ENCODE results near the gene C4A.
"Not testable (repeated sequence)": the region's sequence is repeated elsewhere in the genome, so short reads cannot be mapped to it uniquely, and the experiment has no call there.

Gene C4A

DNA sequence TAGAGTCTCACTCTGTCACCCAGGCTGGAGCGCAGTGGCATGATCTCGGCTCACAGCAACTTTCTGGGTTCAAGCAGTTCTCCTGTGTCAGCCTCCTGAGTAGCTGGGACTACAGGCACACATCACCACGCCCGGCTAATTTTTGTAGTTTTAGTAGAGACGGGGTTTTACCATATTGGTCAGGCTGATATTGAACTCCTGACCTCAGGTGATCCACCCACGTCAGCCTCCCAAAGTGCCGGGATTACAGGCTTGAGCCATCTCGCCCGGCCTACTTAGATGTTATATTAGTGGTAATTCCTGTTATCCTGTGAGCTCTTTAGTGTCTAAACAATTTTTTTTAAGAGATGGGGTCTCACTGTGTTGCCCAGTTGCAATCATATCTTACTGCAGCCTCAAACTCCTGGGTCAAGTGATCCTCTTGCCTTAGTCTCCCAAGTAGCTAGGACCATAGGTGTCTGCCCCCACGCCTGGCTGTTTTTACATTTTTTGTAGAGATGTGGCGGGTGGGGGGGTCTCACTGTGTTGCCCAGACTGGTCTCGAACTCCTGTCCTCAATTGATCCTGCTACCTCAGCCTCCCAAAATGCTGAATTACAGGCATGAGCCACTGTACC lies 3.9 kb upstream of the C4A start:
- H4K20me1 ChIP-seq (ENCODE audit: low read depth, low read length): no peaks in the 10 kb centered on the region
- no peaks in the 10 kb centered on the region for H3K27me3 ChIP-seq (ENCODE audit: low read length)
- no peak overlapping the region for H3K27ac ChIP-seq (ENCODE audit: low read depth, low read length)
- no peaks in the 10 kb centered on the region for H3K36me3 ChIP-seq (ENCODE audit: low read length)
- no peaks in the 10 kb centered on the region for H3K9me2 ChIP-seq (replicated peaks; ENCODE audit: insufficient read depth, low read length)
- H3K79me2 ChIP-seq (ENCODE audit: insufficient read depth, low read length): peaks cover 2% of the 10 kb centered on the region
- TF ChIP-seq, protein P1, sequence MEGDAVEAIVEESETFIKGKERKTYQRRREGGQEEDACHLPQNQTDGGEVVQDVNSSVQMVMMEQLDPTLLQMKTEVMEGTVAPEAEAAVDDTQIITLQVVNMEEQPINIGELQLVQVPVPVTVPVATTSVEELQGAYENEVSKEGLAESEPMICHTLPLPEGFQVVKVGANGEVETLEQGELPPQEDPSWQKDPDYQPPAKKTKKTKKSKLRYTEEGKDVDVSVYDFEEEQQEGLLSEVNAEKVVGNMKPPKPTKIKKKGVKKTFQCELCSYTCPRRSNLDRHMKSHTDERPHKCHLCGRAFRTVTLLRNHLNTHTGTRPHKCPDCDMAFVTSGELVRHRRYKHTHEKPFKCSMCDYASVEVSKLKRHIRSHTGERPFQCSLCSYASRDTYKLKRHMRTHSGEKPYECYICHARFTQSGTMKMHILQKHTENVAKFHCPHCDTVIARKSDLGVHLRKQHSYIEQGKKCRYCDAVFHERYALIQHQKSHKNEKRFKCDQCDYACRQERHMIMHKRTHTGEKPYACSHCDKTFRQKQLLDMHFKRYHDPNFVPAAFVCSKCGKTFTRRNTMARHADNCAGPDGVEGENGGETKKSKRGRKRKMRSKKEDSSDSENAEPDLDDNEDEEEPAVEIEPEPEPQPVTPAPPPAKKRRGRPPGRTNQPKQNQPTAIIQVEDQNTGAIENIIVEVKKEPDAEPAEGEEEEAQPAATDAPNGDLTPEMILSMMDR (IDR thresholded peaks at IDR 0.05; ENCODE audit: insufficient read depth, low read length, poor library complexity, severe bottlenecking): no peak
- TF ChIP-seq EZH2phosphoT487 (conservative IDR thresholded peaks at IDR 0.05; ENCODE audit: low read length): no peak
- H2AFZ ChIP-seq (ENCODE audit: low read depth, low read length, severe bottlenecking): no peak overlapping the region
- no peak overlapping the region for H3K4me3 ChIP-seq (ENCODE audit: insufficient read depth, low read length, poor library complexity, severe bottlenecking)
- peaks cover 16% of the 10 kb centered on the region; the same call in 1 of the 2 replicates for H3F3A ChIP-seq (ENCODE audit: insufficient read depth)
- no peak overlapping the region for H3K4me2 ChIP-seq (ENCODE audit: low read depth, low read length, poor library complexity, severe bottlenecking)
- no peak overlapping the region for H3K9ac ChIP-seq (ENCODE audit: low read length)
- no peaks in the 10 kb centered on the region for H3K9me3 ChIP-seq (ENCODE audit: insufficient read depth, low read length)

DNA sequence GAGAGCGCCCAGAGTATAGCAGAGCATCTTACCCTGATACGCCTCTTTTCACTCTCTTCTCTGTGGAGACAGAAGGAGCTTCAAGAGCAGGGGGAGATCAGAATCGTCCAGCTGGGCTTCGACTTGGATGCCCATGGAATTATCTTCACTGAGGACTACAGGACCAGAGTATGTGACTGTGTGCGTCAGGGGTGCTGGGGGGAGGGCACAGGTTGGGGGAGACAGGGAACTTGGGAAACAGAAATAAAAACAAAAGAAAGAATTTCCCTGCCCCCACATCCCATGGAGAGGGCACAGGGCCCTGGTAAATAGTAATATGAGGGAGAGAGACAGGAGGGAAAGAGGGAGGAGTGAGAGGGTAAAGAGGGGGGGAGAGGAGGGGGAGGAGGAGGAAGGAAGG lies 3.0 kb upstream of the C4A start:
- no peaks in the 10 kb centered on the region for H3K27me3 ChIP-seq (ENCODE audit: low read length)
- H4K20me1 ChIP-seq (ENCODE audit: low read depth, low read length): no peaks in the 10 kb centered on the region
- no peak overlapping the region for H3K9ac ChIP-seq (ENCODE audit: low read length)
- no peak for TF ChIP-seq EZH2phosphoT487 (conservative IDR thresholded peaks at IDR 0.05; ENCODE audit: low read length)
- TF ChIP-seq, protein P1 (IDR thresholded peaks at IDR 0.05; ENCODE audit: insufficient read depth, low read length, poor library complexity, severe bottlenecking): no peak
- no peak overlapping the region for H3K4me2 ChIP-seq (ENCODE audit: low read depth, low read length, poor library complexity, severe bottlenecking)
- no peaks in the 10 kb centered on the region for H3K79me2 ChIP-seq (ENCODE audit: insufficient read depth, low read length)
- no peaks in the 10 kb centered on the region for H3K36me3 ChIP-seq (ENCODE audit: low read length)
- no peak overlapping the region for H3K4me3 ChIP-seq (ENCODE audit: insufficient read depth, low read length, poor library complexity, severe bottlenecking)
- H3F3A ChIP-seq (ENCODE audit: insufficient read depth): peaks cover 8% of the 10 kb centered on the region; the same call in 1 of the 2 replicates
- no peaks in the 10 kb centered on the region for H3K9me3 ChIP-seq (ENCODE audit: insufficient read depth, low read length)
- no peak overlapping the region for H3K27ac ChIP-seq (ENCODE audit: low read depth, low read length)
- H2AFZ ChIP-seq (ENCODE audit: low read depth, low read length, severe bottlenecking): no peak overlapping the region
- H3K9me2 ChIP-seq (replicated peaks; ENCODE audit: insufficient read depth, low read length): no peaks in the 10 kb centered on the region

DNA sequence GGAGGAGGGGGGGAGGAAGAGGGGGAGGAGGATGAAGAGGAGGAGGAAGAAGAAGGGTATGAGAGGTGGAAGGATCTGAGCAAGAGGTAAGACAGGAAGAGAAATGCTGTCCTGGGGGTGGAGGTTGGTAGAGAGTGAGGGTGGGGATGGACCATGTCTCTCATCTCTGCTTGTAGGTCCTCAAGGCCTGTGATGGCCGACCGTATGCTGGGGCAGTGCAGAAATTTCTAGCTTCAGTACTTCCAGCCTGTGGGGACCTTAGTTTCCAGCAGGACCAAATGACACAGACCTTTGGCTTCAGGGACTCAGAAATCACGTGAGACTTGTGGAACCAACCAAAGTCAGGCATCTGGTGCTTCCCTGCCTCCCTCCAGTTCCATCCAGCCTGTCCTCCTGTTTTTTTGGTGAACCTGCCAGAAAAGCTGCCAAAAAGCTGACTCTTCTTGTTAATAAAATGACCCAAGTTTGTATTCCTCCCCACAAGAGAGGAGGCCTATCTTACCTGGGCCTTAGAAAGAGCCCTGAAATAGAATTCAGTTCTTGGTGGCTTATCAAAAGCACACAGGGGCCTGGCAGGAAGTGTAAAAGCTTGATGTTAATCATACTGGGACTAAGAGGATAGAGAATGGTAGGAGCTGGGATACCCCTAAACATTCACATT lies 2.5 kb upstream of the C4A start:
- no peak overlapping the region for H3K4me3 ChIP-seq (ENCODE audit: insufficient read depth, low read length, poor library complexity, severe bottlenecking)
- H3K36me3 ChIP-seq (ENCODE audit: low read length): no peaks in the 10 kb centered on the region
- H3K4me2 ChIP-seq (ENCODE audit: low read depth, low read length, poor library complexity, severe bottlenecking): no peak overlapping the region
- H4K20me1 ChIP-seq (ENCODE audit: low read depth, low read length): no peaks in the 10 kb centered on the region
- no peak for TF ChIP-seq EZH2phosphoT487 (conservative IDR thresholded peaks at IDR 0.05; ENCODE audit: low read length)
- TF ChIP-seq, protein P1 (IDR thresholded peaks at IDR 0.05; ENCODE audit: insufficient read depth, low read length, poor library complexity, severe bottlenecking): no peak
- H3K9ac ChIP-seq (ENCODE audit: low read length): no peak overlapping the region
- H3K9me3 ChIP-seq (ENCODE audit: insufficient read depth, low read length): no peaks in the 10 kb centered on the region
- no peaks in the 10 kb centered on the region for H3K27me3 ChIP-seq (ENCODE audit: low read length)
- peaks cover 5% of the 10 kb centered on the region; the same call in 1 of the 2 replicates for H3F3A ChIP-seq (ENCODE audit: insufficient read depth)
- no peaks in the 10 kb centered on the region for H3K9me2 ChIP-seq (replicated peaks; ENCODE audit: insufficient read depth, low read length)
- no peak overlapping the region for H3K27ac ChIP-seq (ENCODE audit: low read depth, low read length)
- H3K79me2 ChIP-seq (ENCODE audit: insufficient read depth, low read length): no peaks in the 10 kb centered on the region
- no peak overlapping the region for H2AFZ ChIP-seq (ENCODE audit: low read depth, low read length, severe bottlenecking)

DNA sequence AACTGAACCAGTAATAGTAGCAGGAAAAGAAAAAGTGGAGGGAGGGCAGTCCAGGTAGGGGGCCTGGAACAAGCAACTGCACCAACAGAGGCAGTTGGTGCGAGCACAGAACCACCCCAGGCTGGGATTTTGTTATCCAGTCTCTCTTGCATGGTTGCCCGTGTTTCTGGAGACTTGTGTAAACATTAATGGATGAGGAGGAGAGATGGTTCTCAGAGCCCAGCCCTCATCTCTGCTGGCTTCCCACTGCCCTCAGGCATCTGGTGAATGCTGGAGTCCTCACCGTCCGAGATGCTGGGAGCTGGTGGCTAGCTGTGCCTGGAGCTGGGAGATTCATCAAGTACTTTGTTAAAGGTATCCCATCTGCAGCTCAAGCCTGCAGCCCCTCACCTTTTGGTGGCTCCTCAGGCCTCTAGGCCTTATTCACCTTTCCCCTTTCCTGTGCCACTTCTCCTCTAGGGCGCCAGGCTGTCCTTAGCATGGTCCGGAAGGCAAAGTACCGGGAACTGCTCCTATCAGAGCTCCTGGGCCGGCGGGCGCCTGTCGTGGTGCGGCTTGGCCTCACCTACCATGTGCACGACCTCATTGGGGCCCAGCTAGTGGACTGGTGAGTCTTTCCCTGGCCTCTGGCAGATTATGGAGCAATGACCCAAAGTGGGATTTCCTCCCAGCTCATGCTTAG lies 1.5 kb upstream of the C4A start:
- H3K4me3 ChIP-seq (ENCODE audit: insufficient read depth, low read length, poor library complexity, severe bottlenecking); H3K9ac ChIP-seq (ENCODE audit: low read length); H3F3A ChIP-seq (ENCODE audit: insufficient read depth); H3K36me3 ChIP-seq (ENCODE audit: low read length); H3K4me2 ChIP-seq (ENCODE audit: low read depth, low read length, poor library complexity, severe bottlenecking); H3K79me2 ChIP-seq (ENCODE audit: insufficient read depth, low read length); H3K27ac ChIP-seq (ENCODE audit: low read depth, low read length); H3K27me3 ChIP-seq (ENCODE audit: low read length); H3K9me3 ChIP-seq (ENCODE audit: insufficient read depth, low read length); H3K9me2 ChIP-seq (replicated peaks; ENCODE audit: insufficient read depth, low read length); H2AFZ ChIP-seq (ENCODE audit: low read depth, low read length, severe bottlenecking); H4K20me1 ChIP-seq (ENCODE audit: low read depth, low read length): not testable (repeated sequence)

DNA sequence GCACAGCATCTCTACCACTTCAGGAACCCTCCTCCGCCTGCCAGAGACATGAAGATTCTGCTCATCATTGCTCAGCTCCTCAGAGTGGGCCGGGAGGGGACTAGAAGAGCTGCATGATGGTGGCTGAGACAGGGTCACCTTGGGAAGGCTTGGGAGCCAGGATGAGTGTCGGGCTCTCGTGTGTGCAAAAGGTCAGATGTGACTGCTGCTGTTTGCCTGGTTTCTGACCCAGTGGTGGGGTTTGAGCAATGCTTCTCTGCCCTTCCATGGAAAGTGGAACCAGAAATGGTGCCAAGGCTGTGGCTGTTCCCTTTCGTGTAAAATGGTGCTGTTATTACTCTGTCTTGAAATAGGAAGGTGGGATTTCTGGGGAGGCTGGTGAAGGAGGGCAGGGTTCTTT lies 859 bp upstream of the C4A start:
- H4K20me1 ChIP-seq (ENCODE audit: low read depth, low read length); H3K9ac ChIP-seq (ENCODE audit: low read length); H3K27ac ChIP-seq (ENCODE audit: low read depth, low read length); H3K9me3 ChIP-seq (ENCODE audit: insufficient read depth, low read length); H3K79me2 ChIP-seq (ENCODE audit: insufficient read depth, low read length); H3F3A ChIP-seq (ENCODE audit: insufficient read depth); H3K36me3 ChIP-seq (ENCODE audit: low read length); H3K4me2 ChIP-seq (ENCODE audit: low read depth, low read length, poor library complexity, severe bottlenecking); H3K9me2 ChIP-seq (replicated peaks; ENCODE audit: insufficient read depth, low read length); H3K27me3 ChIP-seq (ENCODE audit: low read length); H3K4me3 ChIP-seq (ENCODE audit: insufficient read depth, low read length, poor library complexity, severe bottlenecking); H2AFZ ChIP-seq (ENCODE audit: low read depth, low read length, severe bottlenecking): not testable (repeated sequence)

Measured in SU-DHL-6 (cell line).